ENCODE data around the gene RASGRP1.
"Not testable (repeated sequence)": the region's sequence is repeated elsewhere in the genome, so short reads cannot be mapped to it uniquely, and the experiment has no call there.

The RASGRP1 gene

DNA sequence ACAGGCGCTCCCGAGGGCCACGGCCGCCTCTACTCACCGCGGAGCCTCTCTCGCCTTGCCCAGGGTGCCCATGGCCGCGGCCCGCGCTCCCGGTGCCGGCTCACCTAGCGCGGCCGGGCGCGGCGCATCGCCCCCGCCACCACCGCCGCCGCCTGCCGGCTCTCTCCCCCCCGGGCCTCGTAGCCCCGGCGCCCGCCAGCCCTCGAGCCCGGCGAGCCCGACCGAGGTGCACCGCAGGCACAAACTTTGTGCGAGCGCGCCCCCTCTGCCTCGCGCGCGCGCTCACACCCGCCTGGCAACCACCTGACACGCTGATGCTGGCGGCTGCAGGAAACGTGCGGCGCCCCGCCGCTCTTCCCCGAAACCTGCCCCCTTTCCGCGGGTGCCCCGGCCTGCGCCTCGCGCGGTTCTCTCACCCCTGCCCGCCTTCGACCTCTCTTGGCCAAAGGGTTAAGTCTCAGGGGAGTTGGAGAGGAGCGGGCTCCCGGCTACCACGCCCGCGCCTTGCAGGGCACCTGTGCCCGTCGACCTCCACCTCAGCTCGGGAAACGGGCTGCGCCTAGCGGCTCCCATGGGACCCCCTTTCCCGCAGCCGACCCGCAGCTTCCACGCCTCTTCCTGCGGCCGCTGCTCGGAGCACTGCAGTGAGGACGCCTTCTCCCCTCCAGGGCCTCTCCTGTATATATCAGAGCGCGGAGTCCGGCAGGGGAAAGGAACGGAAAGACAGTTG lies at the start of gene RASGRP1:
Gene RASGRP1 (minus strand): TSS at position 258 of the 730 bp plus-strand sequence. CDS start 186 bp downstream, at position 72.
- DNase-seq (ENCODE audit: insufficient read length, low spot score) (peak; percentile 69), FAIRE-seq (peak; percentile 63)

DNA sequence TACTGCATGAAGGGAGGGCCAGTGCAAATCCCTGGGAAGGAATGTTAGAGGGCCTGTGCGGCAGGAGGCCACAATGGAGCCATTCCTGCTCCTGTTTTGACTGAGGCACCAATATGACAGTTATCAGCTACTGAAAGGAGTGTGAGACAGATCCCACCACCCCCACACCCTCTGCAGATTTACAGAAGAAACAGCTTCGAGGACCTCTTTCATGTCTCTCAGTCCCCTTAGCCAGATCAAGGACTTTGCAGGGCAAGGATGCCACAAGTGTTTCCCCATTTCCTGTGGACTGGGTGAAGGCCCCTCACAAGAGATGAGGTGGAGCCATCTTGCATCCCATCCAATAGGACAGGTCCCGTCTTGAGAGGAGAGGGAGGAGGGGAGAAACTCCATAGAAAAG lies 48.5 kb upstream of the RASGRP1 start:
- FAIRE-seq (no peak), DNase-seq (ENCODE audit: insufficient read length, low spot score) (no peak)

DNA sequence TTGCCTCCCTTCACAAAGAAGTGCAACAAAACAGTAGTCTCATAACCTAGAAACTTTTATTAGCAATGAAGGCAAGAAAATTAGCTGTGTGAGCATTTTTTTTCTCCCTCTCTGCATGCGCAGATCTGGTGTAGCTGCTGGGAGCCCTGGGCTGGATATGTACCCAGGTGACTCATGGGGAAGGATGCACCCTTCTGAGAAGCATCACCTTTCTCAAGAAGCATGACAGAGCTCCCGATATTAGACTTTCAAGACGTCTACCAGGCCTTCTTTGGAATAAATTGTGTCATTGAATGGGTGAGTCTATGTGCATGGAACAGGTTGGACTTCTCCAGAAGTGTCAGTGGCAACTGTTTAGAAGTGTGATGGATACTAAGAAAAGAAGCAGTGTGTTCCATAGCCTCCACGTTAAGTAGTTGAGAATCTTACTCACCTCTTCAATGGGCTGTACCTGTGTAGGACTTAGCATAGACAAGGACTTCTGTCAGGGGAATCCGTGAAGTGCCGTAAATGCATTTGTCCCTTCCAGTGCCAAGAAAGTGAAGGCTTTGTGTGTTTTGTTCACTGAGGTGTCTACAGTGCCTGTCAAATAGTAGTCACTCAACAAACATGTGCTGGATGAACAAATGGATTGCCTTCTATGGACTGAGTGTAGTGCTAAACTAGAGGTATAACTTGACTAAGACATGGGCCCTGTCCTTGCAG lies 47.7 kb upstream of the RASGRP1 start:
- DNase-seq (ENCODE audit: insufficient read length, low spot score) (no peak), FAIRE-seq (no peak)

DNA sequence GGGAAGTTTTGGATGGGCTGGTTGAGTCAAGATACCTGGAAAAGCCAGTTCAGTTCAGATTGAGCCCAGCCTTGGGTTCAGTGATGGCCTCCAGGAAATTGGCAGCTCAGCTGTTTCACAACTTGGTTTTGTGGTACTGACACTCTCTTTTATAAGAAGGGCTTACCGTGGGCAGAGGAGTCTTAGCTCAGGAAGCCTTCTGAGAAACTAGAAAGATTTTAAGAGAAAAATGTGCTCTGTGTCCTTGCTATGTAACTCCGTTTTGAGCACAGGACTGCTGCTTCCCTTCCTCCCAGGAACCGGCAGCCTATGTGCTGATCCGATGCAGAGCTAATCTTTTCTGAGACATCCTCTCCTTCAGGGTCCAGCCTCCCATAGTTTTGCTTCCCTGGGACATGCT lies 46.6 kb upstream of the RASGRP1 start:
- DNase-seq (ENCODE audit: insufficient read length, low spot score), result no peak
- peak; percentile 82 for FAIRE-seq

DNA sequence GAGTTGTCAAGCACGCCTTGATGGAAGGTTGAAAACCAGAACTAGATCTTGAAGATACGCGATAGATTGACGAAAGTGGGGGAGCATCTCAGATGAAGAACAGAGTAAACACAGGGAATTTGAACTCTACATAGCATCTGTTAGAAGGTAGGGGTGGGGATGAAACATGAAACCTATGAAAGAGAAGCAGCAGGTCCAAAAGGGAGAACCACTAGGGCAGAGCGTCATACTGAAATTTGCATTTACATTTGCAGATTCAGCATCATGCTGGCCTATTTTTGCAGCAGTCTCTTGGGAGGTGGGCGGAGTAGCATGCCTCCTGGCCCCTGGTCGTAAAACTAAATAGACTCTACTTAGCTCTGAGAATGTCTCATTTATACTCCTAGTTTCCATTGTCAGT lies 46.1 kb upstream of the RASGRP1 start:
- FAIRE-seq (no peak), DNase-seq (ENCODE audit: insufficient read length, low spot score) (no peak)

DNA sequence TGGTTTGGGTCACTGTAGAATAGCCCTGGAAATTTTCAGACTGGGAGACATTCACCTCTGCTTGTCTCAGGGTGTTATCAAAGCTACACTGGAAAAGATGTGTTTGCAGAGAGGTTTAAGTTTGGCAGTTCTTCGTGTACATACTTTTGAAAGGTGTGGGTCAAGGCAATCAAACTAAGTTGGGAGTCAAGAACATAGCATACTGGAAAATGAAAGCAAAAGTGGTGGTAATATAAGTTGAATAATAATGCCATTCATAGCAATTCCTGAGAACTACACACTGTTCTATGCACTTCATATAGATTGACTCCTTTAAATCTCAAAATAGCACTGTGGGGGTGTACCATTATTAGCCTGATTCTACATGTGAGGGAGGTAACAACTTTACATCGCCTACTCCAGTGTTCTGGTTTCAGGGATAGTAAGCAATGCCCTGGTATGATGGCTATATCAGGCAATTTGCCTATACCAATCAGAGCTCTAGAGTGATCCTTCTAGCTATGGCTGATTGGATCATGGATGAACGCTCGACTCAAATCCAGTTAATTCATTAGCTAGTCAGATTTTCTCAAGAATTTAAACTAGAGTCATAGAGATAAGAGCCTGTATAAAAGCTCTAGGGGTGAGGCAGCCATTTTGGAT lies 44.6 kb upstream of the RASGRP1 start:
- FAIRE-seq (peak; percentile 84), DNase-seq (ENCODE audit: insufficient read length, low spot score) (no peak)

DNA sequence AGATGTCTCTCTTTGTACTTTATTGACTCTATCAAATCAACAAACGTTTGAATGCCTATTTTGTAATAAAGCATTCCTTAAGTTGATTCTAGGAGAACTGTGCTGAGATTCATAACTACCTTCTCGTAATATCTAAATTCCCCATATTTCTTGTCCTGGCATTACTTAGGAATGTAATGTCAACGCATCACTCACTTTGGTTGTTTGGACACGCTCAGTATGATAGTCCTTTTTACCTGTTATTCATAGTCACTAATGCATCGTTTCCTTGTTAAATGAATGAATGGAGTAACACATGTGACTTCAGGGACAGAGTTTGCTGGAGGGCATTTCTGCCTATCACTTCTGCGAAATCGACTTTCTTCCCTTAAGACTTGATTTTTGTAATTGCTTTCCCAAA lies 44.1 kb upstream of the RASGRP1 start:
- FAIRE-seq (no peak), DNase-seq (ENCODE audit: insufficient read length, low spot score) (no peak)

DNA sequence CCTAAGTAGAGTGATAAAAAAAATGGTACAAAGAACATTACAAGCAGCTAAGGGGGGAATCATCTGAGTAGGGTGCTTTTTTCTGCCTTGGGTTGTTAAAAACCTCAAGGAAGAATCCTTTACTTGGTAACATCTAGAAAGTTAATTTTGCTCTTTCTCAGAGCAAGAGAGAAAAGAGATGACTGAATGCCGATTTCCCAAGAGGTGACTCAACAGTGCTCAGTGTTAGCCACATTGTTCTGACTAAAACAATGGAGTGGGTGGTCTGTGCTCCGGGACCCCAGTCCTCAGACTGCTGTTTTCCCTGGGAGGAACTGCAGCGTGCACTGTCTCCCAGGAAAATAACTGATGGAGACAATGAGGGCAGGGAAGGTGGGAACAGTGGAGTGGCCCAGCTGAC lies 41.1 kb upstream of the RASGRP1 start:
- DNase-seq (ENCODE audit: insufficient read length, low spot score), result no peak
- no peak for FAIRE-seq

DNA sequence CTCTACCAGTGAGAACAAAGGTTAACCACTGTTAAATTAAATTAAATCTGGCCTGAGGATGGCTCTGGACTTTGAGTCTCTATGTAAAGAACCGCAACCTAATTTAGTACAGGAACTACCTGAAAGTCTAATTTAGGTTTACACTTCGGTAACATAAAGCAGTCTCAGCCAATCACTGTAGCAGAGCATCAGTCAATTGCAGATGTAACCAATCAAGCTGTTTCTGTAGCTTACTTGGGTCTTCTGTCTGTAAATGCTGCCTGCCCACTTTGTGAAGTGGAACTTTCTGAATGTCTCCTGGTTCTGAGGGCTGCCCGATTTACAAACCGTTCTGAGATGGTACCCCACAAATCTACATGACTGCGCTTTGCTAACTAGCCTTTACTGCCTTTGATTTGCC lies 39.1 kb upstream of the RASGRP1 start:
- DNase-seq (ENCODE audit: insufficient read length, low spot score), result no peak
- peak; percentile 48 for FAIRE-seq

DNA sequence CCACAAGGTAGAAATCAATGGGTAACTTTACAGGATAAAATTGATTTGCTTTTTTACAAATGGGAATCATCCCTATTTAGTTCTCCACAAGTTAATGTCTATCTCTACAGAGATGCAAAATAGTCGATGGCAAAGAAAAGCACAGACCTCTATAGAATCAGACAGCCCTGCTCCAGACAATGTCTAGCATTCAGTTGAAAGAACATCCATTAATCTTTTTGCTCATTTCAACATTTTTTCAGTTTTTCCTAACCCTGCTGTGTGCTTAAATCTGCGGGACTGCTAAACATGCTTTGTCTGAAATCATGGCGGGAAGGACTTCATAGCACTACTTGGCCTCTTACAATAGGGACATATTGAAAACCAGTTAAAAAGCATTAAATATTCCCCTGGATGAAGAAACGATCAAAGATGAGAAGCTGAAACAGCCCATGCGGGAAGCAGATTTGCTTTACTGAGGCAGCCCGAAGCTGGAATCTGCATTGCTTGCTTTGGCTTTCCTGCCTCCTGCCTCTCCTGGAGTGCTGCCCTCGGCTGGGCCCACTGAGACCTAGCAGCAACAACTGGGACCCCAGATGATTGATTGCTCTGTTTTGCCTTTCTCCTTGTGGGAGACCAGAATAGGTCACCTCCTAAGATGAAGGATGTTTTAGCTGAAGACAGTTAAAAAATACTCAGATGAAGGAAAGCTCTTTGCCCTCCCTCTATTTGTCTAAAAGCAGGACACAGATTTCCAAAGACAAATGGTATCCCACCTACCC lies 38.5 kb upstream of the RASGRP1 start:
- FAIRE-seq (no peak), DNase-seq (ENCODE audit: insufficient read length, low spot score) (no peak)

DNA sequence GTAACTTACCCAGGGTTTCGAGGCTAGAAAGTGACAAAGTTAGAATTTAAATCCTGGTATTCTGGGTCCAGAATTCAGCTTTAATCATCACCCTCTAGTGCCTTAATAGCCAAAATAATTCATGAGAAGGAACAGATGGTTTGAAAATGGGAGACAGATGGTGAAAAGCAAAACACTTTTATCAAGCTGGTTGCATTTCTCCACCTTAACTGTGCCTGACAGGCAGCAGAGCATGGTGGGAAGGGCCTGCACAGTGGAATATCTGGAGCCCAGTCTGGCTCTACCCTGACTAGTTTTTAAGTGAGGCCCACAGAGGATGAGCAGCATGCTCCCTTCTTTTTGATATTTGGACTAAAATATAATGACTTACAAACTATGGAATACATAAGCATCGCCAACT lies 35.6 kb upstream of the RASGRP1 start:
- no peak for FAIRE-seq

DNA sequence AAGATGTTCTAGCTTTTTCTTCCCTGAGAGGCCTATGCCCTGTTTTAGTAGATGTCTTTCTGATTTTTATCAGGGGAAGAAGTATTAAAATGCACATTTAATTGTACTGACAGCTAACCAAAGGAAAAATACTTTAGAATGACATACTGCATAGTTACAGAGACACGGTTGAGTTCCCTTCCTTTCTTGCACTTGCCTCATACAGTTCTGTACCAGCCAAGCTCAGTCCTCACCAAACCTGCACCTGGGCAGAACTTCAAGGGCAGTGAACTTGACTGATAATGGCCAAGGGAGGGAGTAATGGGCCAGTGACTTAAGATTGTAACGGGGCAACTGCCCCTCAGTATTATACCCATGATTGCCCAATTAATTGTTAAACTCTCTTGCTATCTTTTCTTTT lies 34.1 kb upstream of the RASGRP1 start:
- DNase-seq (ENCODE audit: insufficient read length, low spot score) (no peak), FAIRE-seq (no peak)

More for the DNA sequence above, 35.6 kb upstream of the RASGRP1 start:
- DNase-seq (ENCODE audit: insufficient read length, low spot score), result no peak

DNA sequence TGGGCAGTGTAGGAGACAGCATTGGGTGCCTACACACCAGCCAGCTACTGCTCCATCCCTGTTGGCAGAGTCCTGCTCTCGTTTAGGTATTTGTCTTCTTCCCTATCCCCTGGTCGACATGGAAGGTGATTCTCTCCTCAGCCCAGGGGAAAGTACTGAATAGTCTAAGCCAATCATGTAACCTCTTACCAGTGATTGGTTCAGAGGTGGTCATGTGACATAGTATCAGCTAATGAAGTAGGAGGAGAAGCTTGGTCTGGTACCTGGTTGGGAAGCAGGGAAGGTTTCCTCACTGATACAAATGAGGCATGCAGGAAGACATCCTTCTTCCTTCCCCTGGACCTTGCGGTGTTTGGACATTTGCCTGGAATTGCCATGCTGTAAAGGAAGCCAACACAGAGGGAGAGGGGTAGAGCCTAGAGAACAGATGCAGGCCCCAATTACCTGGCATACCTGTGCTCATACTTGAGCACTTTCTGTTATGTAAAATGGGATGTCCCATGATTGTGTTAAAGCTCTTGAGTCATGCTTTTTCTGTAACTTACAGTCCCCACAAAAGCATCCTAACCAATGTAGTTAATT lies 32.7 kb upstream of the RASGRP1 start:
- FAIRE-seq (no peak), DNase-seq (ENCODE audit: insufficient read length, low spot score) (no peak)

DNA sequence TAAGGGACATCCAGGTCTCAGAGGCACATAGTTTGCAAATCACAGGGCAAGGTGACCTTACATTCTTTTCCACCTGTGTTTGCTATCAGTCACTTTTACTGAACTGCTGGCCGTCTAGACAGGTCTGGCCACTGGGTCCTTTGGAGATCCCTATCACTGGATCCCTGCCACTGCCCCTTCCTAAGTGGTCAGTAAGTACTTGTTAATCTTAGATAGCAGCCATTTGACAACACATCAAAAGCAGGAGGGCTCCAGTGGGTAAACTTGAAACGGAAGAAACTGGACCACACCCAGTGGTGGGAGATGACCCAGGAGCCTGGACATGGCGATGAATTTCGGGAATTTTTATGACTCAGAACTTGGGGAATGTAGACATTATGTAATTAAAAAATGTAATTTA lies 28.9 kb upstream of the RASGRP1 start:
- FAIRE-seq (no peak), DNase-seq (ENCODE audit: insufficient read length, low spot score) (no peak)

DNA sequence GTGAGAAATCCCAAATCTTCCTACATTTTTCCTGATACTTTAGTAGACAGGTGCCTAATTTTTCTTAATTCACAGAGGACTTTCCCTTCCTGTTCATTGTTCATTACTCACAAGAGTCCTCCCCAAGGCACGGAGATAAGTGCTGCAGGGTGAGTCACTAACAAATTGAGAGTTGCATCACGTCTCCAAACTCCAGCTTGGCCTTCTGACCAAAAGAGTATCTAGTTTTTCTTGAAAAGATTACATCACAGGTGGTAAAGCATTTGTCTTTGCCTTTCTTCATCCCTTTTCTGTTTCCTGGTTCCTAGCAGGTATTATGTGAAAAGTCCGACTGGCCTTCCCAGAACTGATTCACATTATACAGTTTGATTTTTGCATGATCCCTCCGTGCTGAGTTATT lies 24.9 kb upstream of the RASGRP1 start:
- DNase-seq (ENCODE audit: insufficient read length, low spot score) (no peak), FAIRE-seq (no peak)

DNA sequence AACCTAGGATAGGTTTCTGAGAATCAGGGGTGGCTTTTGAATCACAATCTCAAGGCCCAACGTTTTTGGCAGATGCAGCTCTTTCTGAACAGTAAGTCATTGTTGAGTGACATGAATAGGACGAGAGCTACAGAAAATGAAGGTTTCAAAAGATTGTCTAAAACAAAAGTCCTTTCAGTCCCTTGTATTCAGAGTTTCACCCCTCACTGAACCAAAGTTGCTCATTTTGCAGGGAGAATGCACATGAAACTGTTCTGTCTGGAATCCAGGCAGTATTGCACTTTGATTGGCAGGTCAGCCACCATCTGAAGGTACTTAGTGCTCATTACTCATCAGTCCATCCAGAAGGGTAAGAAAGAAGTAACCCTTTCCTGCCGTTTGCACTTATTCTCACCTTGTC lies 24.1 kb upstream of the RASGRP1 start:
- DNase-seq (ENCODE audit: insufficient read length, low spot score), result no peak
- FAIRE-seq, result no peak

DNA sequence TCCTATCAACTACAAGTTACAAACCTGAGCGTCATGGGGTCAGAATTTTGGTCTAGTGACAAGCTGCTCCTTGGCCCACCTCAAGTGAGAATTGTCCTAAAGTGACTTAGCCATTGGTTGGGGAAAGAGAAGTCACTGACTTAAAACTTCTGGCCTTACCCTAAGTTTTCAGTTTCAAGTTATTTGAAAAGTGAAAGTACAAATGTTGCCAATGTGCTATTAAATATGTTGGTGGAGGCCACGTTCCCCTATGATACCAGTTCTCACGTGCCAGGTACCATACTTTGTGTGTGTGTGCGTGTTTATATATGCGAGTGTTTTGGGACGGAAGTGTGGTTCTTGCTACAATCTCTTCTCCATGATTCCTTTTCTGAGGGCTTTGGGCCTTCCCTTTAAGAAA lies 22.6 kb upstream of the RASGRP1 start:
- FAIRE-seq, result peak; percentile 88
- DNase-seq (ENCODE audit: insufficient read length, low spot score), result no peak

DNA sequence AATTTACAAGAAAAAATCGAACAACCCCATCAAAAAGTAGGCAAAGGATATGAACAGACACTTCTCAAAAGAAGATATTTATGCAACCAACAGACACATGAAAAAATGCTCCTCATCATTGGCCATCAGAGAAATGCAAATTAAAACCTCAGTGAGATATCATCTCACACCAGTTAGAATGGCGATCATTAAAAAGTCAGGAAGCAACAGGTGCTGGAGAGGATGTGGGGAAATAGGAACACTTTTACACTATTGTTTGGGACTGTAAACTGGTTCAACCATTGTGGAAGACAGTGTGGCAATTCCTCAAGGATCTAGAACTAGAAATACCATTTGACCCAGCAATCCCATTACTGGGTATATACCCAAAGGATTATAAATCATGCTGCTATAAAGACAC lies 21.4 kb upstream of the RASGRP1 start:
- DNase-seq (ENCODE audit: insufficient read length, low spot score); FAIRE-seq: not testable (repeated sequence)

DNA sequence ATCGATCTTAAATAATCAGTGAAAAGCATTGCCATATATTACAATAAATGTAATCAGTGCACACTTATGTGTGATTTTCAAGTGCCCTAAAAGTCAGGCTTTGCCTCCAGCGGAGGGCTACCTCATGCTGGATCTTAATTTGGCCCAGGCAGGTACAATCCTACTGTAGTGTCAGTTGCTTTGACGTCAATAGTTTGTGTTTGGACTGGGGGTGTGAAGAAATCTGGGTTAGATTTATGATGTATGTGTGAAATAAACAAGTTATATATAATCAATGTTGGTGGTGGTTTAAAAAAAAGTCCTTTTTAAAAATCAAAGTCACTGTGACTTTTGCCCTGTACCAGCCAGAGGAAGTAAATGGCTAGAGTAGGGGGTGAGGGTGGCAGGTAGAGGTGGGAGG lies 14.0 kb upstream of the RASGRP1 start:
- DNase-seq (ENCODE audit: insufficient read length, low spot score) (no peak), FAIRE-seq (no peak)

DNA sequence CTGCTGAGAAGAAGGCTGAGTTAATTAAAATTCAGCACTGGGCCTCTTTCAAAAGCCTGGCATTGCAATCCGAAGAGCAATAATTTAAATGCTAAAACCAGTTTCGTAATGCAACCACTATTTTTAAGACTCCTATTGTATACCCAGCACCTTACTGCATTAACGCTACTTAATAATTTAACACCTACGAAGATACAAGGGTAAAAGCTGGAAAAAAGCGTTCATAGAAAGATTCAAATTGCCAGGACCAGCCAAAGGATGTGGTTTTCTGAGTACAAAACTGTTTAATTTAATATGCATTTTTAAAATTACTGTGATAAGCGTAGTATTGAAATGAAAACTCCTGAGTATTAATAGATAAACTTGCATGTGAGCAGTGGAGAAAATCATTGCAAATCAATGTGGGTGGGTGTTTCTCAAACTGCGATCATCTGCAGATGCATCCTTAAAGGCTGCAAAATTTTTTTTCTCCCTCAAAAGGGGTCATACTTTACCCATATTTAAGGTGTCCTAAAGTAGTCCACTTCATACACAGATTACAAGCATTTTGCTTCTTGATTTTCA lies 12.9 kb upstream of the RASGRP1 start:
- no peak for DNase-seq (ENCODE audit: insufficient read length, low spot score)
- no peak for FAIRE-seq
